ENCODE results near the gene ZNF830. TPM values are rescaled to one million over a fixed set of nuclear protein-coding genes. Genes with fewer than 3 reads are reported as not detected.
A peak's percentile ranks its signal among the peaks of the same experiment; 100 is the strongest.

The ZNF830 gene
- total and polyA plus RNA-seq, 2 of the 13 experiments (the other 11 are each of a cell fraction or from before 2014, with no cell fraction given): 6.1 to 19.0 TPM

DNA sequence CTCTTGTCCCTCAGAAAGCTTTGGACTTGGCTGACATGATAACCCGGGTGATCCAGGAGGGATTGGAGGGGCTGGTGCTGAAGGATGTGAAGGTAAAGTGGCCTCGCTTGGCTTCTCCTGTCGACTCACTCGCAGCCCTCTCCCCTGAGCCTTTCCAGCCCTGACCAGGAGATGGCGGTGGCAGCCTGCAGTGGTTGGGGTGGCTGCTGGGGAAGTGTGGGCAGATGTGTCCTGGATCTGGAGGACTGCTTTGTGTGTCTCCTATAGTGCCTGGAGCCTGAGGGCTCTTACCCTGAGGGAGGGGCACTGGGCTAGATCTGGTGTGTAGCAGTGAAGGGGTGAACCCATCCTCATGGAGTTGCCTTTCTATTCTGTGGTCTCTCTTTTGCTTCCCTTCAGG is 36.9 kb downstream of the ZNF830 start (continued):
- TF ChIP-seq KLF16 (CRISPR knock-in tag; IDR thresholded peaks at IDR 0.05) (0 out of 4 replicates have a peak, but pooled peaks of 1 of the 2 experiments have one; percentile 29), ZBTB38 (CRISPR knock-in tag; IDR thresholded peaks at IDR 0.05) (peak; percentile 30; the same call in 1 of the 2 replicates), SNRNP70 (IDR thresholded peaks at IDR 0.05; ENCODE audit: low read depth, low read length) (no peak), SALL2 (CRISPR knock-in tag; IDR thresholded peaks at IDR 0.05) (no peak), ZNF460 (CRISPR knock-in tag; IDR thresholded peaks at IDR 0.05; ENCODE audit: borderline replicate concordance) (no peak), ZNF333 (CRISPR knock-in tag; IDR thresholded peaks at IDR 0.05; ENCODE audit: borderline replicate concordance) (no peak), NCOA1 (CRISPR knock-in tag; IDR thresholded peaks at IDR 0.05) (no peak), REPIN1 (CRISPR knock-in tag; IDR thresholded peaks at IDR 0.05; ENCODE audit: borderline replicate concordance, low read depth) (0 out of 2 replicates have a peak, but pooled peaks have one; percentile 21), PRPF4 (IDR thresholded peaks at IDR 0.05; ENCODE audit: low read depth, low read length, poor library complexity, severe bottlenecking) (no peak), KLF11 (CRISPR knock-in tag; IDR thresholded peaks at IDR 0.05) (no peak), SAP130 (CRISPR knock-in tag; IDR thresholded peaks at IDR 0.05; ENCODE audit: low read depth) (peak; percentile 30; the same call in 1 of the 2 replicates), ZNF83 (CRISPR knock-in tag; IDR thresholded peaks at IDR 0.05; ENCODE audit: borderline replicate concordance) (no peak), PAXIP1 (CRISPR knock-in tag; conservative IDR thresholded peaks at IDR 0.05) (no peak), EED (CRISPR knock-in tag; IDR thresholded peaks at IDR 0.05) (no peak), ESRRA (CRISPR knock-in tag; IDR thresholded peaks at IDR 0.05; ENCODE audit: low read depth) (no peak)
- TF ChIP-seq, protein P1, sequence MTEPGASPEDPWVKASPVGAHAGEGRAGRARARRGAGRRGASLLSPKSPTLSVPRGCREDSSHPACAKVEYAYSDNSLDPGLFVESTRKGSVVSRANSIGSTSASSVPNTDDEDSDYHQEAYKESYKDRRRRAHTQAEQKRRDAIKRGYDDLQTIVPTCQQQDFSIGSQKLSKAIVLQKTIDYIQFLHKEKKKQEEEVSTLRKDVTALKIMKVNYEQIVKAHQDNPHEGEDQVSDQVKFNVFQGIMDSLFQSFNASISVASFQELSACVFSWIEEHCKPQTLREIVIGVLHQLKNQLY (CRISPR knock-in tag; IDR thresholded peaks at IDR 0.05): no peak
- TF ChIP-seq, protein P2, sequence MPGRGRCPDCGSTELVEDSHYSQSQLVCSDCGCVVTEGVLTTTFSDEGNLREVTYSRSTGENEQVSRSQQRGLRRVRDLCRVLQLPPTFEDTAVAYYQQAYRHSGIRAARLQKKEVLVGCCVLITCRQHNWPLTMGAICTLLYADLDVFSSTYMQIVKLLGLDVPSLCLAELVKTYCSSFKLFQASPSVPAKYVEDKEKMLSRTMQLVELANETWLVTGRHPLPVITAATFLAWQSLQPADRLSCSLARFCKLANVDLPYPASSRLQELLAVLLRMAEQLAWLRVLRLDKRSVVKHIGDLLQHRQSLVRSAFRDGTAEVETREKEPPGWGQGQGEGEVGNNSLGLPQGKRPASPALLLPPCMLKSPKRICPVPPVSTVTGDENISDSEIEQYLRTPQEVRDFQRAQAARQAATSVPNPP (CRISPR knock-in tag; IDR thresholded peaks at IDR 0.05): no peak
- TF ChIP-seq, protein P3, sequence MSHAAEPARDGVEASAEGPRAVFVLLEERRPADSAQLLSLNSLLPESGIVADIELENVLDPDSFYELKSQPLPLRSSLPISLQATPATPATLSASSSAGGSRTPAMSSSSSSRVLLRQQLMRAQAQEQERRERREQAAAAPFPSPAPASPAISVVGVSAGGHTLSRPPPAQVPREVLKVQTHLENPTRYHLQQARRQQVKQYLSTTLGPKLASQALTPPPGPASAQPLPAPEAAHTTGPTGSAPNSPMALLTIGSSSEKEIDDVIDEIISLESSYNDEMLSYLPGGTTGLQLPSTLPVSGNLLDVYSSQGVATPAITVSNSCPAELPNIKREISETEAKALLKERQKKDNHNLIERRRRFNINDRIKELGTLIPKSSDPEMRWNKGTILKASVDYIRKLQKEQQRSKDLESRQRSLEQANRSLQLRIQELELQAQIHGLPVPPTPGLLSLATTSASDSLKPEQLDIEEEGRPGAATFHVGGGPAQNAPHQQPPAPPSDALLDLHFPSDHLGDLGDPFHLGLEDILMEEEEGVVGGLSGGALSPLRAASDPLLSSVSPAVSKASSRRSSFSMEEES (CRISPR knock-in tag; IDR thresholded peaks at IDR 0.05): no peak
- TF ChIP-seq, protein P4, sequence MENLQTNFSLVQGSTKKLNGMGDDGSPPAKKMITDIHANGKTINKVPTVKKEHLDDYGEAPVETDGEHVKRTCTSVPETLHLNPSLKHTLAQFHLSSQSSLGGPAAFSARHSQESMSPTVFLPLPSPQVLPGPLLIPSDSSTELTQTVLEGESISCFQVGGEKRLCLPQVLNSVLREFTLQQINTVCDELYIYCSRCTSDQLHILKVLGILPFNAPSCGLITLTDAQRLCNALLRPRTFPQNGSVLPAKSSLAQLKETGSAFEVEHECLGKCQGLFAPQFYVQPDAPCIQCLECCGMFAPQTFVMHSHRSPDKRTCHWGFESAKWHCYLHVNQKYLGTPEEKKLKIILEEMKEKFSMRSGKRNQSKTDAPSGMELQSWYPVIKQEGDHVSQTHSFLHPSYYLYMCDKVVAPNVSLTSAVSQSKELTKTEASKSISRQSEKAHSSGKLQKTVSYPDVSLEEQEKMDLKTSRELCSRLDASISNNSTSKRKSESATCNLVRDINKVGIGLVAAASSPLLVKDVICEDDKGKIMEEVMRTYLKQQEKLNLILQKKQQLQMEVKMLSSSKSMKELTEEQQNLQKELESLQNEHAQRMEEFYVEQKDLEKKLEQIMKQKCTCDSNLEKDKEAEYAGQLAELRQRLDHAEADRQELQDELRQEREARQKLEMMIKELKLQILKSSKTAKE (CRISPR knock-in tag; IDR thresholded peaks at IDR 0.05; ENCODE audit: borderline replicate concordance): no peak
- TF ChIP-seq, protein P5, sequence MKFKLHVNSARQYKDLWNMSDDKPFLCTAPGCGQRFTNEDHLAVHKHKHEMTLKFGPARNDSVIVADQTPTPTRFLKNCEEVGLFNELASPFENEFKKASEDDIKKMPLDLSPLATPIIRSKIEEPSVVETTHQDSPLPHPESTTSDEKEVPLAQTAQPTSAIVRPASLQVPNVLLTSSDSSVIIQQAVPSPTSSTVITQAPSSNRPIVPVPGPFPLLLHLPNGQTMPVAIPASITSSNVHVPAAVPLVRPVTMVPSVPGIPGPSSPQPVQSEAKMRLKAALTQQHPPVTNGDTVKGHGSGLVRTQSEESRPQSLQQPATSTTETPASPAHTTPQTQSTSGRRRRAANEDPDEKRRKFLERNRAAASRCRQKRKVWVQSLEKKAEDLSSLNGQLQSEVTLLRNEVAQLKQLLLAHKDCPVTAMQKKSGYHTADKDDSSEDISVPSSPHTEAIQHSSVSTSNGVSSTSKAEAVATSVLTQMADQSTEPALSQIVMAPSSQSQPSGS (CRISPR knock-in tag; IDR thresholded peaks at IDR 0.05): no peak
